ENCODE results near the gene INAFM2.
A peak's percentile ranks its signal among the peaks of the same experiment; 100 is the strongest.

Gene INAFM2

DNA sequence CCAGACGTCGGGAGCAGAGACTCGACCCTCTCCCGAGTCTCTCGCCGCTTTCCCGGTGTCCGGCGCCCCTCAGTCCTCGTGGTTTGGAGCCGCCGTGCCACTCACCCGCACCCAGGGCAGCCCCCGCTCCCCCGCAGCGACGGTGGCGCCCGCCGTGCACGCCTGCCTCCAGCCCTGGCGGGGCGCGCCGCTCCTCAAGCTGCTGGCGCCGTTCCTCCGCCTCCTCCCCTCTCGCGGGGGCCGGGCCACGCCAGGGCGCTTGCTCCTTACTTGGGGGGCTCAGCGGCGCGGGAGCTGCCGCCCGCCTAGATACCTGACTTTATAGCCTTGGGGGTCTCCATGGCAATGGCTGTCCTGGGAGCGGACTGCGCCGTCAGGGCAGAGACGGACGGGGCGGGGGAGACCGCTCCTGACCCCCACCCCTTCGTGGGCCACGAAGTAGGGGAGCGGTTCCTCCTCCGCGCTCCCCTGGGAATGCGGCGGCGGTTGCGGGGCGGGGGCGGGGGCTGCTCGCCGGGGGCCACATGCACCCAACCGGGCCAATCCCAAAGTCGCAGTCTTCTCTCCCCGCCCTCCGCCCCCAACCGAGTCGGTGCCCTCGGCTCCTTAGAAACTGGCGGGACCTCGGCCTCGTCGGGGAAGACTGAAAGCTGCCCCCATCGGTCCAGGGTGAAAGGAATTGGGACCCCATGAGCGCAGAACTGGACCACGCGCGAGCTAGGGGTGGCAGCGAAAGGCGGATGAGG, 40.5 kb upstream of the INAFM2 start, which contains the start of gene ANKRD63:
ANKRD63 (minus strand) TSS at position 196 of the 746 bp plus-strand sequence. CDS start 478 bp downstream, outside the sequence.
- peaks cover 3% of the 10 kb centered on the region for H3K4me1 Mint-ChIP-seq (ENCODE audit: low read depth)
- peak within 1 kb of the TSS; percentile 59 for H3K4me3 Mint-ChIP-seq
- no peaks in the 10 kb centered on the region for H3K9me3 Mint-ChIP-seq
- peaks cover 7% of the 10 kb centered on the region for H3K36me3 Mint-ChIP-seq (ENCODE audit: low read depth)
- H3K27ac Mint-ChIP-seq = no peak within 1 kb of the TSS
- peaks cover 38% of the 10 kb centered on the region for H3K27me3 Mint-ChIP-seq (ENCODE audit: low read depth)
- peak; percentile 24 for DNase-seq (ENCODE audit: low spot score)

DNA sequence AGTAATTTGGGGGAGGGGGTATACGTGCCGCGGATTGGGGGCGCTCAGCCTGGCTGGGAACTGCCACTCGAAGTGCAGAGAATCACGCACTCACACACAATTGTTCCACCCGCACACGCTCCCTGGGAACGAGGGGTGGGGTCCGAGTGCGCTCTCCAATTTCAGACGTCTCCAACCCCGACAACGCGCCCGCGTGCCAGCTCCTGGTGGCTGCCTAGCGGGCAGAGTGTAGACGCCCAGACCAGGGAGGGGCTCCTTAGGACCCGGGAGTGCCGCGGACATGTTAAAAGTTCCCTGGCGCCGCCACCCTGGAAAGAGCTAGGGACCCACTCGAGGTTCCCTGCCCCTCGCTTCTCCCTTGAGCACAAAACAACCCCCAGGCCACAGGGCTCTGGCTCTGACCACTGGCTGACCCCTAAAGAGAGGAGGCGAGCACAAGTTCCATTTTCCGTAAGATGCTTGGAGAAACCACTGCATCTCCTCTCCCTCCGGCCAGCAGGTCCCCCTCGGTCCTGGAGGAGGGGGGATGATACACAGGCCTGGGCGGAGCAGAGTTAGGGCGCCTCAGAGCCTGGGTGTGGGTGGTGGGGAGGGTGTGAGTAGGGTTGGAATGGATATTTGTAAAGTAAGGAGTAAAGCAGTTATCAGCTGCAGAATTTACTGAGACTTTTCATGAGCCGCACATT, 39.7 kb upstream of the INAFM2 start:
- no peak overlapping the region for H3K27ac Mint-ChIP-seq
- H3K36me3 Mint-ChIP-seq (ENCODE audit: low read depth) = peaks cover 7% of the 10 kb centered on the region
- H3K9me3 Mint-ChIP-seq = no peaks in the 10 kb centered on the region
- no peak for DNase-seq (ENCODE audit: low spot score)
- peaks cover 2% of the 10 kb centered on the region for H3K4me1 Mint-ChIP-seq (ENCODE audit: low read depth)
- H3K27me3 Mint-ChIP-seq (ENCODE audit: low read depth) = peaks cover 31% of the 10 kb centered on the region
- peak overlapping the region; percentile 12 for H3K4me3 Mint-ChIP-seq

DNA sequence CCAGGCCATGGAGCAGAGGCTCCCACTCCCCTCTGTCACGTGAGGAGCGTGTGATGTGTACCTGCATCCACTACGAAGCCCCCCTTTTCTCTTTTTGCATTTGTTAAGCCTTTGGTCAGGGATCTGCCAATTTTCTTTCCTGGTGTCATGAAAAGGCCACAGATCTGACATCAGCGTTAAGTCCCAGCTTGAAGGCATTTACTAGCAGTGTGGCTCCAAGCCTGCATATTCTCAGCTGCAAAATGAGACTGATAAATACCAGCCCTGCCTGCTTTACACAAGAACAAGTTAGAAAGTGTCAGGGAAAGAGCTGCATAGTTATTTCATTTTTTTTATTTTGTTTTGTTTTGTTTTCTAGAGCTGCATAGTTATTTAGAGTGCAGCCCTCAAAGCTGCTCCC, 38.3 kb upstream of the INAFM2 start:
- no peak overlapping the region for H3K4me3 Mint-ChIP-seq

DNA sequence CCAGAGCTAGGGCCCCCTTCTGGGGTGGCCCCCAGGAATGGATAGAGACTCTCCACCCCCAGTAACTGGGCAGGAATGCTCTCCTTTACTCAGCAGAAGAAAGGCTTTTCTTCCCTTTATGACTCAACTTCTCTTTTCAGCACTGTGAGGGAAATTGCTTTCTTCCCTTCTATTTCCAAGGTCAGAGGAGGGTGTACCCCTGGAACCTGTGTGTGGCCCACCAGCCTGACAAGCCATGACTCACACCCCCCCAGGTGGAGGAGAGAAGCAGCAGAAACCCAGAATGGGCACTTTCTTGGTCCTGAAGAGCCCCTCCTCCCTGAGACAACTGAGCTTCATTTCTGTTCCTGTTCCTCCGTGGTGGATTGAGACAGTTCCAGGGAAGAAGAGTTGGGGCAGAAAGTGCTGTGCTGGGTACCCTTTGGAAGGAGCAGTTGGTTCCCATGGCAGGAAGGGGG, 37.9 kb upstream of the INAFM2 start:
- H3K27ac Mint-ChIP-seq = no peak overlapping the region
- peaks cover 22% of the 10 kb centered on the region for H3K36me3 Mint-ChIP-seq (ENCODE audit: low read depth)
- no peaks in the 10 kb centered on the region for H3K9me3 Mint-ChIP-seq
- DNase-seq (ENCODE audit: low spot score) = no peak
- peaks cover 20% of the 10 kb centered on the region for H3K27me3 Mint-ChIP-seq (ENCODE audit: low read depth)
- H3K4me3 Mint-ChIP-seq = no peak overlapping the region
- H3K4me1 Mint-ChIP-seq (ENCODE audit: low read depth) = no peaks in the 10 kb centered on the region

More for the DNA sequence above, 38.3 kb upstream of the INAFM2 start:
- Mint-ChIP-seq H3K36me3 (ENCODE audit: low read depth) (peaks cover 17% of the 10 kb centered on the region), H3K9me3 (no peaks in the 10 kb centered on the region), H3K27ac (no peak overlapping the region), H3K4me1 (ENCODE audit: low read depth) (no peaks in the 10 kb centered on the region), H3K27me3 (ENCODE audit: low read depth) (peaks cover 24% of the 10 kb centered on the region)
- no peak for DNase-seq (ENCODE audit: low spot score)

DNA sequence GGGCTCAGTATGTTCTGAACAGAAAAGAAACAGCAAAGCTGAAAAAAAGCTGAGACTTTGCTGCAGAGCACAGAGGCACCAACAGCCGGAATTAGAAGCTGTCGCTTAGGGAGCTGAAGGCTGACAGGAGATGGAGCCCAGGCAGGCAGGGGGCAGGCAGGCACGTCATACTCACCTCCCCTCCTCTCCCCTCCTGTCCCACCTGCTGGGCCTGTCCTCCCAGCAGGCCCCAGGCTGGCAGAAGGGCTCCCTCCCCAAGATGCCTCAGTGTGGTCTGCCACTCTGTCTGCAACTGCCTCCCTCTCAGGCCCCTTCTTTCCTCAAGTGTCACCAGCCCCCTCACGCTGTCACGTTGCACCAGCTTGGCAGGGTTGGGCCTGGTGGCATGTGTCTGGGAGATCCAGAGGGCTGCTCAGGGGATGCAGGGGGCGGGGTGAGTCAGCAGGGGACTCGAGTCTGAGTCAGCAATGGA, 37.4 kb upstream of the INAFM2 start:
- Mint-ChIP-seq H3K27ac (no peak overlapping the region), H3K27me3 (ENCODE audit: low read depth) (peaks cover 14% of the 10 kb centered on the region), H3K4me3 (no peak overlapping the region), H3K36me3 (ENCODE audit: low read depth) (peaks cover 22% of the 10 kb centered on the region), H3K4me1 (ENCODE audit: low read depth) (no peaks in the 10 kb centered on the region), H3K9me3 (no peaks in the 10 kb centered on the region)
- DNase-seq (ENCODE audit: low spot score) = no peak

DNA sequence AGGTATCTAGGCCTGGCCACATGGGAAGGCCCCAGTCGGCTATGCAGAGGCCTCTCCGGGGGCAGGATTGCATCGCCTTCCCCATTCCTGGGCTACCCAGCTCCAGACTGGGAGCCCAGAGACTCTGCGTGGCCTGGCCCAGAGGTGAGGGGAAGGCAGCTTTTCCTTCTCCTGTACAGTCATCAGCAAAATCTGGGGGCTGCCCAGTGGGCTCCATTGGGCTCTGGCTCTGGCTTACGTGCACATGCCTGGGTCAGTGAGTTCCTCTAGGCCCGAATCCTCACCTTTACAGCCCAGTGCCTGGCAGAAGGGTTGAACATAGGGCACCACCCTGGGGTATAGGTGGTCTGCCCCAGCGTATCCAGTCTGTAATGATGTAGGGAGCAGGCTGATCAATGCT, 36.7 kb upstream of the INAFM2 start:
- H3K9me3 Mint-ChIP-seq = no peaks in the 10 kb centered on the region
- DNase-seq (ENCODE audit: low spot score) = no peak
- no peaks in the 10 kb centered on the region for H3K4me1 Mint-ChIP-seq (ENCODE audit: low read depth)
- peaks cover 22% of the 10 kb centered on the region for H3K36me3 Mint-ChIP-seq (ENCODE audit: low read depth)
- no peak overlapping the region for H3K4me3 Mint-ChIP-seq
- no peak overlapping the region for H3K27ac Mint-ChIP-seq
- H3K27me3 Mint-ChIP-seq (ENCODE audit: low read depth) = peaks cover 12% of the 10 kb centered on the region

DNA sequence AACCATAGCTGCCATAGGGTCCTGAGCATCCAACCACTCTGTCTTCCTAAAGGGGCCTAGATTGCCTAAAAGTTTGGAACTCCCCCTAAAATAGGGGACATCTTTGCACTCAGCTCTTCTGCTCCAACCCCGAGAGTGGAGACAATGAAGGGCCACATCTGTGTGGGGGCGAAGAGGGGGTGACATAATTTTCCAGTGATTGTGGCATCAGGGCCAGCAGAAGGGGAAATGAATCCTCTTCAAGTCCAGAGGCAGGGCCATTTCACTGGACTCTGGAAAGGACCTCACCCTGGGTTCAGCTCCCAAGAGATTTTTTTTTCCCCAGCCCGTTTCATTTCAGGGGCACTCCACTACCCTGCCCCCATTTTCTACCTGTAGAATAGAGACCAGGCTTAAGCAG, 36.0 kb upstream of the INAFM2 start:
- DNase-seq (ENCODE audit: low spot score) = no peak
- H3K9me3 Mint-ChIP-seq = no peaks in the 10 kb centered on the region
- no peak overlapping the region for H3K27ac Mint-ChIP-seq
- H3K36me3 Mint-ChIP-seq (ENCODE audit: low read depth) = peaks cover 23% of the 10 kb centered on the region
- peaks cover 12% of the 10 kb centered on the region for H3K27me3 Mint-ChIP-seq (ENCODE audit: low read depth)
- H3K4me1 Mint-ChIP-seq (ENCODE audit: low read depth) = no peaks in the 10 kb centered on the region
- no peak overlapping the region for H3K4me3 Mint-ChIP-seq

DNA sequence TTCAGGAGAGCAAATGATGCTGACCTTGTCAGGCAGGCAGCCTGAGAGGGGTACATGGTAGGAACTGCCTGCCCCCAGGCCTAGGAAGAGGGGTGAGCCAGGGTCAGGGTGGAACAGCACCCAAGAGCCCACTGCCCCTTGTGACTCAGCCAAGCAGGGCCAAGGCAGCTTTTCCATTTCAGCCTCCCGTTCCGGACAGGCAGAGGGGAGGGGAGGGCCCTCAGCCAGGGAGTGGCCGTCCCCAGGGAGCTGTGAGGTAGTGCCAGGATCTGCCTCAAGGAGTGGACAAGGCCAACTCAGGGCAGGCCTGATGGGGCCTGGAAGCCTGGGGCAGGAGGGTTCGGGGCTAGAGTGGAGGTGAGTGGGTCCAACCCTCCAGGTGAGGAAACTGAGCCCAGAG, 35.5 kb upstream of the INAFM2 start:
- H3K36me3 Mint-ChIP-seq (ENCODE audit: low read depth) = peaks cover 23% of the 10 kb centered on the region
- H3K27me3 Mint-ChIP-seq (ENCODE audit: low read depth) = peaks cover 12% of the 10 kb centered on the region
- H3K4me1 Mint-ChIP-seq (ENCODE audit: low read depth) = no peaks in the 10 kb centered on the region
- H3K27ac Mint-ChIP-seq = no peak overlapping the region
- H3K9me3 Mint-ChIP-seq = no peaks in the 10 kb centered on the region
- DNase-seq (ENCODE audit: low spot score) = no peak
- no peak overlapping the region for H3K4me3 Mint-ChIP-seq

DNA sequence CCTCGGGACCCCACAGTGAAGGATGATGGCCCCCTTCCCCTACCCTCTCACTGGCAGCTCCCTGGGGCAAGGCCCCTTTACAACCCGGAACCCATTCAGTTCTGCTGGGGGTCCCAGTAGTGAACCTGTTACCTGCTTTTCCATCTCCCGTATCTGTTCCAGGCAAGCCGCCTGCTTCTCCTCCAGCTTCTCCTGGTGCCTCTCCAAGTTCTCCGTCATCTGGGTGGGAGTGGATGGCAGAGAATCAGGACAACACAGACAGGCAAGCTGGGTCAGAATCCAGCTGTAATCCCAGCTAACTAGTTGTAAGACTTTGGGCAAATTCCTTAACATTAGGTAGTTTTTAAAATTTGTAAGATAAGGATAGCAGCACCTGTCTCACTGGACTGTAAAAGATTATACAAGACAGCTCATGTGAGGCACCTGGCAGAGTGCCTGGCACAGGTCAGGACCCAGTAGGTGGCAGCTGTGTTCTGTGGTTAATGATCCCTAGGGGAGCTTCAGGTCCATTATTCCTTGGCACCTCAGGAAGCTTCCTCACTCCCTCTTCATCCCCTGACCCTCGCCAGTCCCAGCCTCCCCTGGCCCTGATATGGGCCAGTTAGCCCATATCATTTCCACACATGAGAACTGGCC, 34.2 kb upstream of the INAFM2 start:
- H3K27ac Mint-ChIP-seq = peak overlapping the region; percentile 34
- H3K27me3 Mint-ChIP-seq (ENCODE audit: low read depth) = peaks cover 2% of the 10 kb centered on the region
- H3K4me3 Mint-ChIP-seq = no peak overlapping the region
- H3K4me1 Mint-ChIP-seq (ENCODE audit: low read depth) = no peaks in the 10 kb centered on the region
- H3K36me3 Mint-ChIP-seq (ENCODE audit: low read depth) = peaks cover 22% of the 10 kb centered on the region
- DNase-seq (ENCODE audit: low spot score) = no peak
- H3K9me3 Mint-ChIP-seq = no peaks in the 10 kb centered on the region

DNA sequence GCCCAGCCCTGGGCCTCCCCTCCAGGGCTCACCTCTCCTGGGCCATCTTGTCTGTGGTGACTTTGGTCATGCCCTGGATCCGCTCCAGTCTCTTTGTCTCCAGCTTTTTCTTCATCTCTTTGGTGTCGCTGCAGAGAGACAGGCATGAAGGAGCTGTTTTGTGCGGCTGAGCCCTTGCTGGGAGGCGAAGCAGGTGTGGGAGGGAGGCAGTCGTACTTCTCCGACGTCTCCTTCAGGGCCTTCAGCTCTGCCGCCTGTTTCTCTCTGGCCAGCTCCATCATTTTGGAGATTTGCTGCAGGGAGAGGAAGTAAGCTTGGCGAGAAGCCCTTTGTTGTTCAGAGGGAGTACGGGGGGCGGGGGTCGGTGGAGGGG, 33.0 kb upstream of the INAFM2 start:
- no peak for DNase-seq (ENCODE audit: low spot score)
- H3K4me3 Mint-ChIP-seq = no peak overlapping the region
- H3K4me1 Mint-ChIP-seq (ENCODE audit: low read depth) = no peaks in the 10 kb centered on the region
- no peaks in the 10 kb centered on the region for H3K27me3 Mint-ChIP-seq (ENCODE audit: low read depth)
- no peak overlapping the region for H3K27ac Mint-ChIP-seq
- no peaks in the 10 kb centered on the region for H3K9me3 Mint-ChIP-seq
- peaks cover 28% of the 10 kb centered on the region for H3K36me3 Mint-ChIP-seq (ENCODE audit: low read depth)

DNA sequence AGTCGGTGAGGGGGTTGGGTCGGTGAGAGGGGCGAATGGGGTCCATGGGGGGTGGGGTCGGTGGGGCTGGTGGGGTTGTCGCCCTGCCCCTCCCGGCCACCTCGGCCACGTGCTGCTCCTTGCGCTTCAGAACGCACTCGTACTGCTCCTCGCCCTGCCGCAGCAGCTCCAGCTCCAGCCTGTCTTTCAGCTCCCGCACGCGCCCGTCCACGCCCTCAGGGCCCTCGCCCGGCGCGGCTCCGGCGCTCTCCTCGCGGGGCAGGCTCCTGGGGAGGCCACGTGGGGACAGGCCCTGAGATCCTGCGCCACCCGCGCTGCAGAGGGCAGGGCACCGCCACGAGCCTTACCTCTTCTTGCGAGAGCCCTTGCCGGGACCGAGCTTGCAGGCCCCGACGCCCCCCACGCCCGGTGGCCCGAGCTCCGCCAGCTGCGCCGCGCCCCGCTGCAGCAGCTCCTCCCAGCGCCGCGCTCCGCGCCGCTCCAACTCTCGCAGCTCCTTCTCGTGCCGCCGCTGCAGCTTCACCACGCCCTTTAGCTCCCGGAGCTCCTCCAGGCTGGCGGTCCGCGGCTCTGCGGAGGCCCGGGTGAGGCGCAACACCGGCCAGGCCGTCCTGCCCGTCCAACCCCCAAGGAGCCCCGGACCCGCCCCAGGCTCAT, 32.4 kb upstream of the INAFM2 start:
- H3K4me3 Mint-ChIP-seq = no peak overlapping the region
- DNase-seq (ENCODE audit: low spot score) = no peak
- no peaks in the 10 kb centered on the region for H3K9me3 Mint-ChIP-seq
- H3K27me3 Mint-ChIP-seq (ENCODE audit: low read depth) = no peaks in the 10 kb centered on the region
- H3K27ac Mint-ChIP-seq = no peak overlapping the region
- no peaks in the 10 kb centered on the region for H3K4me1 Mint-ChIP-seq (ENCODE audit: low read depth)
- H3K36me3 Mint-ChIP-seq (ENCODE audit: low read depth) = peaks cover 29% of the 10 kb centered on the region

DNA sequence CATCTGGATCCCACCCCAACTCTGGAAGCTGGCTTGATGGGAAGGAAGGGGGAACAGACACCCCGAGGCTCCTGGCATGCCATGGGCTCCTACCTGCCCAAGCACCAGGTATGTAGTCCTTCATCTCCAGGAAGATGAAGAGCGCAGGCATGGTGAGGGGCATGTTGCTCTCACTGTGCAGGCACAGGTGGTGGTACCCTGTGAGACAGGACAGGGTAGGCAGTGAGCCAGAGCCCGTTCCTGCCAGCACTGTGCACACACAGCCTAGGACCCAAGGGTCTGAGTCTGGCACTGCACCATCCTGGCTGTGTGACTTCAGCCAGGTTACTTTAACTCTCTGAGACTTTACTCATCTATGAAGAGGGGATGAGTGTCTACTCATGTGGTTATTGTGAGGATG, 31.2 kb upstream of the INAFM2 start:
- no peak for DNase-seq (ENCODE audit: low spot score)
- H3K9me3 Mint-ChIP-seq = no peaks in the 10 kb centered on the region
- no peaks in the 10 kb centered on the region for H3K4me1 Mint-ChIP-seq (ENCODE audit: low read depth)
- no peaks in the 10 kb centered on the region for H3K27me3 Mint-ChIP-seq (ENCODE audit: low read depth)
- H3K36me3 Mint-ChIP-seq (ENCODE audit: low read depth) = peaks cover 32% of the 10 kb centered on the region
- H3K4me3 Mint-ChIP-seq = no peak overlapping the region
- H3K27ac Mint-ChIP-seq = no peak overlapping the region

DNA sequence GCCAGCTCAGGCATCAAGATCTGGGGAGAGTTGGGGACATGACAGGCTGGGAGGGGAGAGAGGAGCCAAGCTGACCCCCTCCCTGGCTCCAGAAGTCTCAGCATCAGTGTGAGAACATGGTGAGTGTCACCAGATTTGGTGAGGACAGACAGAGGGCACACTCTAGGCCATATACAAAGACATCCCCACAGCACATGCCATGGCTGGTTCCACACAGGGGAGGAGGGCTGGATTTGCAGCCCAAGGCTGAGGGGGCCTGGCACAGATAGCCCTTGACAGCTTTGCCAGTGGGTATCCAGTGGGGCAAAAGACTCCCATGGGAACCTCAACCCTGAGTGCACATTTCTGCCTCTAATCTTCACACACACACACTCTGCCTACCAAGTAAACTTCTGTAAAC, 30.5 kb upstream of the INAFM2 start:
- Mint-ChIP-seq H3K9me3 (no peaks in the 10 kb centered on the region), H3K4me1 (ENCODE audit: low read depth) (no peaks in the 10 kb centered on the region)

More for the DNA sequence above, 30.5 kb upstream of the INAFM2 start:
- no peak overlapping the region for H3K4me3 Mint-ChIP-seq
- DNase-seq (ENCODE audit: low spot score) = no peak
- H3K27ac Mint-ChIP-seq = no peak overlapping the region
- H3K27me3 Mint-ChIP-seq (ENCODE audit: low read depth) = no peaks in the 10 kb centered on the region
- peaks cover 38% of the 10 kb centered on the region for H3K36me3 Mint-ChIP-seq (ENCODE audit: low read depth)

Measured in T-helper 2 cell treated with Interferon-gamma antibody and Interleukin-4, amounts not matched to agents 5 μg/mL and 100 μg/mL, for 36 hours (primary cell).